ENCODE measurements around the gene TMEM179. TPM values are rescaled to one million over a fixed set of nuclear protein-coding genes. Genes with fewer than 3 reads are reported as not detected.

Gene TMEM179
- total RNA-seq, 1 donor = not detected

DNA sequence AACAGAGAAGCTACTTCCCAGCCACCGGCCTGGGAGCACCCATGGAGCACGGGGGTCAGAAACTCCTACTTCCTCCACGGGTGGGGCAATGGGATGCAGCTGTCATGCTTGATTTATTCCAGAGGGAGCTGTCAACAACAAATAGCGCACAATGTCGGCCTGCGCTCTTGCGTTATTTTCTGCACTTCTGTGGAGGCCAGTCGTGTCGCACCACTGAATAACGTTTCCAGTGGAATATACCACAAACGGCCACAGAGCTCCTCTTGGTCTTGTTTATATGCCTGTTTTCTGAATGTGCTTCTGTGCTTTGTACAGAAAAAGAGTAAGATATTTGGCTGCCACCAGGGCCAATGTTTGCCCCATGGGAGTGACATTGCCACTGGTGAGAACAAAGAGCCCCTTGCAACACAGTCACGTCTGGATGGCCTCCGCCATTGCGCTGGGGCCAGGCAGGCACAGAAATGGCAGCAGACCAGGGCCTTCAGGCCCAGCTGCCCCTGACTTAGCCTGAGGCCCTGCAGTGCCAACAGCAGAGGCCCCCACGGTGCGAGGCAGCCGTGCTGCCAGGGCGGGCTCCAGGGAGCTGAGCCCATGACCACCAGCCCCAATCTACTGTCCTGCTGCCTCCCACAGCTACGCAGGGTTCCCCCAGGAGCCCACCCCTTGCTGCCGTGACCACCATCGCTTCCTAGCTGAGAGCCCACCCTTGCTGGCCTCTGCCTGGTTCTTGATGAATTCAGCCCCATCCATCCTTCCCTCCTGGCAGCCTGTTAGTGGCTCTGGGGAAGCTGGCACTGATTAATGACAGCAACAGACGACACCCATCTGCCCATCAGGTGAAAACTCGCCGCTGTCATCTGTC is 28.9 kb upstream of the TMEM179 start:
- no peak for DNase-seq (ENCODE audit: low read depth)
- TF ChIP-seq, protein P1, sequence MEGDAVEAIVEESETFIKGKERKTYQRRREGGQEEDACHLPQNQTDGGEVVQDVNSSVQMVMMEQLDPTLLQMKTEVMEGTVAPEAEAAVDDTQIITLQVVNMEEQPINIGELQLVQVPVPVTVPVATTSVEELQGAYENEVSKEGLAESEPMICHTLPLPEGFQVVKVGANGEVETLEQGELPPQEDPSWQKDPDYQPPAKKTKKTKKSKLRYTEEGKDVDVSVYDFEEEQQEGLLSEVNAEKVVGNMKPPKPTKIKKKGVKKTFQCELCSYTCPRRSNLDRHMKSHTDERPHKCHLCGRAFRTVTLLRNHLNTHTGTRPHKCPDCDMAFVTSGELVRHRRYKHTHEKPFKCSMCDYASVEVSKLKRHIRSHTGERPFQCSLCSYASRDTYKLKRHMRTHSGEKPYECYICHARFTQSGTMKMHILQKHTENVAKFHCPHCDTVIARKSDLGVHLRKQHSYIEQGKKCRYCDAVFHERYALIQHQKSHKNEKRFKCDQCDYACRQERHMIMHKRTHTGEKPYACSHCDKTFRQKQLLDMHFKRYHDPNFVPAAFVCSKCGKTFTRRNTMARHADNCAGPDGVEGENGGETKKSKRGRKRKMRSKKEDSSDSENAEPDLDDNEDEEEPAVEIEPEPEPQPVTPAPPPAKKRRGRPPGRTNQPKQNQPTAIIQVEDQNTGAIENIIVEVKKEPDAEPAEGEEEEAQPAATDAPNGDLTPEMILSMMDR (IDR thresholded peaks at IDR 0.05; ENCODE audit: insufficient read depth, low read length) = no peak
- H3K4me3 ChIP-seq (ENCODE audit: low read depth, low read length) = no peak overlapping the region

GRCh38 chr14:104632781-104633180 is 28.2 kb upstream of the TMEM179 start:
- TF ChIP-seq, protein P1 (IDR thresholded peaks at IDR 0.05; ENCODE audit: insufficient read depth, low read length) = no peak
- no peak for DNase-seq (ENCODE audit: low read depth)
- no peak overlapping the region for H3K4me3 ChIP-seq (ENCODE audit: low read depth, low read length)

- TF ChIP-seq, protein P1 (IDR thresholded peaks at IDR 0.05; ENCODE audit: insufficient read depth, low read length) = no peak
- DNase-seq (ENCODE audit: low read depth) = no peak
- H3K4me3 ChIP-seq (ENCODE audit: low read depth, low read length) = no peak overlapping the region
Measured at GRCh38 chr14:104624939-104625338, 20.4 kb upstream of the TMEM179 start.

DNA sequence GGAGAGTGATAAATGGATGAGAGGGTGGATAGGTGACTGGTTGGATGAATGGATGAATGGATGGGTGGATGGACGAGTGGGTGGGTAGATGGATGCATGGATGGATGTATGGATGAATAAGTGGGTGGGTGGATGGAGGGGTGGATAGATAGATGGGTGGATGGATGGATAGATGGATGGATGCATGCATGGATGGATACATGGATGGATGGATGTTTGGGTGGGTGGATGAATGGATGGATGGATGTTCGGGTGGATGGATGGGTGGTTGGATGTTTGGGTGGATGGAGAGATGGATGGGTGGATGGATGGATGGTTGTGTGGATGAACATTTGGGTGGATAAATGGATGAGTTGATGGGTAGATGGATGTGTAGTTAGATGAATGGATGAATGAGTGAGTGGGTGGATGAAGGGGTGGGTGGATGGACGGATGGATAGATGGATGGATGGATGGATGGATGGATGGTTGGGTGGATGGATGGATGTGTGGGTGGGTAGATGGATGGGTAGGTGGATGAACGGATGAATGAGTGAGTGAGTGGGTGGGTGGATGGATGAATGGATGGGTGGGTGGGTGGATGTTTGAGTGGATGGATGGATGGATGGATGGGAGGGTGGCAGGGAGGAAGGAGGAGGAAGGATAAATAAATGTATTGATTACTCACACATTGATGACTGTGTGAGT is 9.7 kb upstream of the TMEM179 start:
- TF ChIP-seq, protein P1 (IDR thresholded peaks at IDR 0.05; ENCODE audit: insufficient read depth, low read length) = no peak
- no peak for DNase-seq (ENCODE audit: low read depth)
- no peak overlapping the region for H3K4me3 ChIP-seq (ENCODE audit: low read depth, low read length)

GRCh38 chr14:104611881-104612280 is 7.3 kb upstream of the TMEM179 start:
- H3K4me3 ChIP-seq (ENCODE audit: low read depth, low read length) = no peak overlapping the region
- no peak for DNase-seq (ENCODE audit: low read depth)
- TF ChIP-seq, protein P1 (IDR thresholded peaks at IDR 0.05; ENCODE audit: insufficient read depth, low read length) = no peak

GRCh38 chr14:104610749-104611310 is 6.3 kb upstream of the TMEM179 start:
- no peak overlapping the region for H3K4me3 ChIP-seq (ENCODE audit: low read depth, low read length)
- TF ChIP-seq, protein P1 (IDR thresholded peaks at IDR 0.05; ENCODE audit: insufficient read depth, low read length) = no peak
- DNase-seq (ENCODE audit: low read depth) = no peak

Data from fibroblast of the aortic adventitia (primary cell).